GM12891 (cell line): Measurements from ENCODE around the gene EFHC1.

ENCODE experiments used
- POLR2A ChIP-seq: IDR thresholded peaks from 2 replicates; pipeline ENCODE4 v1.6.1; 2011; ENCODE audit warnings: low read depth, low read length, control low read depth
- POLR2AphosphoS5 ChIP-seq: IDR thresholded peaks from 2 replicates; pipeline ENCODE4 v1.6.1; 2011; ENCODE audit warnings: low read depth, low read length, control low read depth

DNA sequence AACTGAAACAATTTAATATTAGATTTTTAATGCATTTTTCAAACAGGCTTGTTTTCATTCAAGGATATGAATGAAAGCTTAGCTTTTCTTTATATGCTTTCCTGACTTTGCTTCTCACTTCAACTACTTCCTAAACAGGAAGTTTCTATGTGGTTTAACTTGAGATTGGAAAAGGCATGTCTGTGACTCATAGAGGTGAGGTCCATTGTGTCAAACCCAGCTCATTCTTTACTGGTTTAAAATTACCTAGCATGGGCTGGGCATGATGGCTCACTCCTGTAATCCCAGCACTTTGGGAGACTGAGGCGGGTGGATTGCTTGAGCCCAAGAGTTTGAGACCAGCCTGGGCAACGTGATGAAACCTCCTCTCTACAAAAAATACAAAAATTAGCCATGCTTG lies 34.4 kb downstream of the EFHC1 start:
- TF ChIP-seq POLR2AphosphoS5: no peak
- TF ChIP-seq POLR2A: no peak
